Osteoblast (primary cell): ENCODE measurements around the gene PCDH9. TPM values are rescaled to one million over a fixed set of nuclear protein-coding genes. Genes with fewer than 3 reads are reported as not detected.

Experiments used
- DNase-seq: peaks from one replicate; pipeline ENCODE4 v3.0.0; 2011; ENCODE audit warnings: low spot score, mixed read lengths; ENCODE audit not compliant: insufficient read length; ENCODE audit errors: missing footprints
- H2AFZ ChIP-seq: 2 replicates; pipeline ENCODE4 v1.6.0; 2011; ENCODE audit warnings: mild to moderate bottlenecking, low read length
- H3K27ac ChIP-seq: 2 replicates; pipeline ENCODE4 v1.5.1; 2011; ENCODE audit warnings: mild to moderate bottlenecking, low read depth, low read length, moderate library complexity
- H3K27me3 ChIP-seq: 2 replicates; pipeline ENCODE4 v1.6.0; 2012; ENCODE audit warnings: mild to moderate bottlenecking, control low read depth, inconsistent platforms, low read length, moderate library complexity; ENCODE audit not compliant: insufficient read depth
- H3K36me3 ChIP-seq: 2 replicates; pipeline ENCODE4 v1.5.1; 2011; ENCODE audit warnings: mild to moderate bottlenecking, low read length, control low read depth, moderate library complexity; ENCODE audit not compliant: insufficient read depth
- H3K4me1 ChIP-seq: 2 replicates; pipeline ENCODE4 v1.5.1; 2011; ENCODE audit warnings: mild to moderate bottlenecking, low read length, control low read depth, moderate library complexity; ENCODE audit not compliant: insufficient read depth
- H3K4me2 ChIP-seq: 2 replicates; pipeline ENCODE4 v1.6.0; 2011; ENCODE audit warnings: mild to moderate bottlenecking, low read length; ENCODE audit not compliant: insufficient read depth
- H3K4me3 ChIP-seq: fragments of 200-600 bp; sonication (generic); 3 replicates; pipeline ENCODE4 v1.5.1; 2012; ENCODE audit warnings: mild to moderate bottlenecking, low read length, inconsistent platforms; ENCODE audit not compliant: insufficient read depth
- H3K79me2 ChIP-seq: 2 replicates; pipeline ENCODE4 v1.6.0; 2012; ENCODE audit warnings: mild to moderate bottlenecking, low read length, control low read depth, inconsistent platforms; ENCODE audit not compliant: insufficient read depth
- H3K9me3 ChIP-seq: 2 replicates; pipeline ENCODE4 v1.5.1; 2011; ENCODE audit warnings: low read depth, low read length, control low read depth
- H4K20me1 ChIP-seq: 2 replicates; pipeline ENCODE4 v1.6.0; 2012; ENCODE audit warnings: mild to moderate bottlenecking, low read length, control low read depth; ENCODE audit not compliant: insufficient read depth
- total RNA-seq: library from RNA; depleted of rRNA; stranded (reverse); fragments of >200 nt; gene quantifications from 2 replicates; pipeline ENCODE4 v1.2.3, GENCODE V29; 2012
- TF ChIP-seq, protein P1 (sequence below): IDR thresholded peaks from 2 replicates; pipeline ENCODE4 v1.5.1; 2011; ENCODE audit warnings: mild to moderate bottlenecking, low read depth, low read length, moderate library complexity; ENCODE audit errors: extremely low read depth

Gene PCDH9
- total RNA-seq, 1 donor, result 1.1 TPM

DNA sequence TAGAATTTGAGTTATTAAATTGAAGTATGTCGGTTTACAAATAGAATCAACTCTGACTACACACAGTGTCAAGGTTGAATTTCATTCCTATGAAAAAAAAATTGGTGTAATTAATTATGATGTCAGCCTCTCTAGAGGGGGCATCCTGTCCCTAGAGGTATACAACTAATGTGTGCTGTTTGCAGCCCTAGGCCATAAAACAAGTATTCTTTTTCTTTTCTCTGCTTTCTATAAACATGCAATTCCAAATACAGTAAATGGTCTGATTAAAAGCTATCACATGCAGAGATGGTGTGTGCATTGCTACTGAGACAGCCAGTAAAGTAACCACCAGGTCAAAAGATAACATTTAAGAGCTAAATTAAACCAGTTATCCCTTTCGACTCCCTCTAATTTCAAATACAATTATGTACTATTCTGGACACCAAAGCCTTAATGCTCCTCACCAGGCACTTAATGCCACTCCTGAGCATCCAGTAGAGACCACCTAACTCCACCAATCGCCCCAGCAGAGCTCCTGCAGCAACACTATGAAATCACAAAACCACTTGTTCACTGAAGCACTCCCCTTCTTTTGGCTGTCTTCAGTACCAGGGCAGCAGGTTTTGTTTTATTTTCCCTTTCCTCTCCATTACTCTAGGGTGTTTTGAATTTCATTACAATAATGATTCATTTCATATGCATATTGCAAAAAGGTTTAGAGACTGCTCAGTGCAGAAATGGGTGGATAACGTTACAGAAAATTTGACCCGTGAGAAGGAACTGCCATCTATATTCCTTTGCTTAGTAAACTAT is 426.9 kb downstream of the PCDH9 start:
- Histone ChIP-seq H3K9me3 (no peaks in the 10 kb centered on the region), H3K36me3 (no peaks in the 10 kb centered on the region), H3K27ac (no peak overlapping the region), H2AFZ (peak overlapping the region; percentile 45), H3K4me3 (no peak overlapping the region), H3K4me1 (no peaks in the 10 kb centered on the region), H3K27me3 (no peaks in the 10 kb centered on the region), H3K4me2 (peak overlapping the region; percentile 10), H3K79me2 (no peaks in the 10 kb centered on the region), H4K20me1 (no peaks in the 10 kb centered on the region)
- DNase-seq, result no peak
- TF ChIP-seq, protein P1, sequence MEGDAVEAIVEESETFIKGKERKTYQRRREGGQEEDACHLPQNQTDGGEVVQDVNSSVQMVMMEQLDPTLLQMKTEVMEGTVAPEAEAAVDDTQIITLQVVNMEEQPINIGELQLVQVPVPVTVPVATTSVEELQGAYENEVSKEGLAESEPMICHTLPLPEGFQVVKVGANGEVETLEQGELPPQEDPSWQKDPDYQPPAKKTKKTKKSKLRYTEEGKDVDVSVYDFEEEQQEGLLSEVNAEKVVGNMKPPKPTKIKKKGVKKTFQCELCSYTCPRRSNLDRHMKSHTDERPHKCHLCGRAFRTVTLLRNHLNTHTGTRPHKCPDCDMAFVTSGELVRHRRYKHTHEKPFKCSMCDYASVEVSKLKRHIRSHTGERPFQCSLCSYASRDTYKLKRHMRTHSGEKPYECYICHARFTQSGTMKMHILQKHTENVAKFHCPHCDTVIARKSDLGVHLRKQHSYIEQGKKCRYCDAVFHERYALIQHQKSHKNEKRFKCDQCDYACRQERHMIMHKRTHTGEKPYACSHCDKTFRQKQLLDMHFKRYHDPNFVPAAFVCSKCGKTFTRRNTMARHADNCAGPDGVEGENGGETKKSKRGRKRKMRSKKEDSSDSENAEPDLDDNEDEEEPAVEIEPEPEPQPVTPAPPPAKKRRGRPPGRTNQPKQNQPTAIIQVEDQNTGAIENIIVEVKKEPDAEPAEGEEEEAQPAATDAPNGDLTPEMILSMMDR, result no peak

DNA sequence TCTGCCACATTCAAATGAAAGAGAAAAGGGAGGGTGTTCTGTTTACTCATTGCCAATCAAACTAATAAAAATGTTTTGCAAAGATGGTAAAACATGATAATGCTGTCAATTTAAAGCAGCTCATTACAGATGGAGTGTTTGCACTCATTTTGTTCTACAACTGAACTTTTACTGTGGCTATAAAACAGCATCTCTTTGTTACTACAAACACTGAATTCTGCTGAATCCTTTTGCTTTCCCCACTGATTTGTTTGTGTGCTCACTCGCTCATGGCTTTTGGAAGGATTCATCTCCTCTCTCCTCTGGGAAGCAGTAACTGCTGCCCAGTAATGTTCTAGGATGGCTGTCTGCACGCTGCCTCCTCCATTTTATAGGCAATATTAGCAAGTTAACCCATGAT is 434.5 kb downstream of the PCDH9 start:
- H3K4me1 ChIP-seq, result no peaks in the 10 kb centered on the region
- H3K27me3 ChIP-seq, result no peaks in the 10 kb centered on the region
- H3K79me2 ChIP-seq, result no peaks in the 10 kb centered on the region
- H2AFZ ChIP-seq, result no peak overlapping the region
- no peak overlapping the region for H3K4me3 ChIP-seq
- H3K36me3 ChIP-seq, result no peaks in the 10 kb centered on the region
- DNase-seq, result no peak
- H3K9me3 ChIP-seq, result no peaks in the 10 kb centered on the region
- no peak overlapping the region for H3K27ac ChIP-seq
- H3K4me2 ChIP-seq, result no peak overlapping the region
- H4K20me1 ChIP-seq, result no peaks in the 10 kb centered on the region
- TF ChIP-seq, protein P1, result no peak

DNA sequence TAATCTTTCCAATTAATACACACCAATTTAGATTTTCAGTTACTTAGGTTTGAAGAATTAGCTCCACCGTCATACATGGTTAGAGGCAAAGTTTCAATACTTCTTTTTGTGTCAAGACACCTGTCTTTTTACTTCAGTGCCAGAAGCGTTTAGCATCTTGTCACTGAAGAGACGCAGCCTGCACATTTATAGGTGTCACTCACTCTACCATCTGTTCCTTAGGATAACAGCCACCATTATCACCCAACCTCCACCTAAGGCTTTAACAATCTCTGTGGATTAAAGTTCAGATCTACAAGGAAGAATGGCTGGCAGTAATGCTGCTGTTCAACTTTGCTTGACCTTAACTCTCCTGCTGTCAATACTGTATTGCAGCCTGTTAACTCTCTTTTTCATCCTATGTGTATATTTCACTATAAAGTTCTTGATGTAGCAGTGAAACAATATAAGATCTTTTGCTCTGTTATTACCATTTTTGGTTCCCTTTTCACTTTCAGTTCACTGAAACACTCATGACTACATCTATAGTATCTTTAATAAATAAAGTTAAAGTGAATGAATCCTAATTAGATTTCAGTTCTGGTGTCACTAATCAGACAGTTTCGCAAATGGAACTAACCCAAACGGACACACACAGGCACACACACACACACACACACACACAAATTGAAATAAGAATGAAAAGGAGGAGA is 435.6 kb downstream of the PCDH9 start:
- no peaks in the 10 kb centered on the region for H3K36me3 ChIP-seq
- H2AFZ ChIP-seq, result no peak overlapping the region
- no peaks in the 10 kb centered on the region for H3K79me2 ChIP-seq
- H4K20me1 ChIP-seq, result no peaks in the 10 kb centered on the region
- no peak for DNase-seq
- no peaks in the 10 kb centered on the region for H3K9me3 ChIP-seq
- H3K4me1 ChIP-seq, result no peaks in the 10 kb centered on the region
- H3K27ac ChIP-seq, result no peak overlapping the region
- no peaks in the 10 kb centered on the region for H3K27me3 ChIP-seq
- TF ChIP-seq, protein P1, result no peak
- no peak overlapping the region for H3K4me2 ChIP-seq
- H3K4me3 ChIP-seq, result no peak overlapping the region

DNA sequence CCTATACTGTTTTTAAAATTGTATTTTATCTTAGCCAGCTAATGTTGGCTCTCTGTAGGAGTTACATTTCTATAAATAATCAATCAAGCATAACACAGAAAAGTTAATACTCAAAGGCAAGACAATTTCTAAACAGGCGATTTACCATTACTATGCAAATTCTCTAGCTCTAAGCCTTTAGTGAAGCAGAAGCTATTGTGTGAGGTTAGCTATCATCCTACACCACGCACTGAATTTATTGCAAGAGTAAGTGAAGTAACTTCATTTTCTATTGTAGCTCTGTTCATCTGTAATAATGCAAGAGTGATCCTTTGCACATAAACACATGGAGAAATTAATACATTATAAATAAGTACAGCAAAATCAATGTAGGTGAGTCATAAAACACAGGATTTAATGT is 439.3 kb downstream of the PCDH9 start:
- H3K79me2 ChIP-seq, result no peaks in the 10 kb centered on the region
- H3K4me3 ChIP-seq, result no peak overlapping the region
- no peak for DNase-seq
- no peaks in the 10 kb centered on the region for H3K4me1 ChIP-seq
- no peak overlapping the region for H3K4me2 ChIP-seq
- no peaks in the 10 kb centered on the region for H3K27me3 ChIP-seq
- no peak overlapping the region for H3K27ac ChIP-seq
- no peaks in the 10 kb centered on the region for H4K20me1 ChIP-seq
- no peaks in the 10 kb centered on the region for H3K36me3 ChIP-seq
- TF ChIP-seq, protein P1, result no peak
- no peaks in the 10 kb centered on the region for H3K9me3 ChIP-seq
- no peak overlapping the region for H2AFZ ChIP-seq
